ENCODE data around the gene PPID.
"Not testable (repeated sequence)": the region's sequence is repeated elsewhere in the genome, so short reads cannot be mapped to it uniquely, and the experiment has no call there.

Gene PPID

DNA sequence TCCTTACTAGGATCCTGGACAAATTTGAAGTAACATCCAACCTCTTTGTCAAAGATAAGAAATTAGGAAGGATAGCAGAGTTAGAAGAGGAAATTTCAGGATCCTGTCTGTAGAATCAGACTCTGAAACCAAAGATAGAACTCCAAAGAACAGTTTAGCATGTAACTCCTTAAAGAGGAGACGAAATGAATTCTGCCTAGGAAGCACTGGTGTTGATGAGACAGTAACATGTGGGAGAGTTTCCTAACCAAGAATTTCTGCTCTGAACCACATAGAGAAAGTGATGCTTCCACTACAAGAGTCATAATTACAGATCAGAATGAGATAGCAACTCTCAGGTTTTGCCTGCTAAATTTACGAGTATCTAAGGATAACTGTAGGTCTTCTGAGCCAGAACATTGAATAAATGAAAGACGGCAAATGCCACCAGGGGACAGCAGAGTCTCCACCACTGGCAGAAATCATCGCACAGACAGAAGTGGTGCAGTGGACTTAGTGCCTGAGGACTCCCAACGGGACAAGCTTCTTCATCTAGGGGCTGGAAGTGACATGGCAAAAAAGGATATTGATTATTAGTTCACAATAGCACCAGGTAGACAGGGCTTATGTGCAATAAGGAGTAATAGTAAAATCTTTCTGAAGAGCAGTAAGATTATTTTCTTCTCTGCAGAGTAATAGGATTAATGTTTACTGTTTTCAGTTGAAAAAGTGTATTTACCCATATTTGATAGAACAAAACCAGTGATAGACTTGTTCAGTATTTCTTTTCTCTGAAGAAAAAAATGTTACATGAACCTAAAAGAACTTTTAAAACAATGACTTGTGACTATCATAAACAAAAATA lies 6.7 kb upstream of the PPID start:
- peak; percentile 30 for DNase-seq (ENCODE audit: low read depth)

DNA sequence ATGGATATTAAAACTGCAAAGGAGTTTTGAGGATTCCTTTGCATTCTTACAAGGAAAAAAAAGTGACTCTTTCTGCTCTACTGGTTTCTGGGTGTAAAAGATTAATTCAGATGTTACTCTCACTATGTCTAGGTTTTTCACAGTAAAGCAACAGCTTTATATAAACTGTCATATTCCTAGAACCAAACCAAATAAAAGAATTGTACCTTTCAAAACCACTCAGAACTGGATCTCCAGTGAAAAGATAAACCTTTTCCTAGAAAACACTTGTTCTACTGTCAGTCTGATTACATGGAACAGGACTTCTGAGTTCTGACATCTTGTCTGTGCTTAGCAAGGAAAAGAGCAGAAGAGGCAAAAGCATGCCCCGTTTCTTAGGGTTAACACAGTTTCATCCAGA lies 5.0 kb upstream of the PPID start:
- DNase-seq (ENCODE audit: low read depth) = no peak

DNA sequence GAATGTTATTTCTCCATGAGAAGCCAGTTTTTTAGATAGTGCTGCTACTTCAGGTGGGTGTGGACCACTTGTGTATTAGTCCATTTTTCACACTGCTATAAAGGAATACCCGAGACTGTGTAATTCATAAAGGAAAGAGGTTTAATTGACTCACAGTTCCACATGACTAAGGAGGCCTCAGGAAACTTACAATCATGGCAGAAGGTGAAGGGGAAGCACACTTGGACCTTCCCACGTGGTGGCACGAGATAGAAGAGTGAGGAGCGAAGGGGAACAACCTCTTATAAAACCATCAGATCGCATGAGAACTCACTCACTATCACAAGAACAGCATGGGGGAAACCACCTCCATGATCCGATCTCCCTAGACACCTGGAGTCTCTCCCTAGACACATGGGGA lies 3.4 kb upstream of the PPID start:
- DNase-seq (ENCODE audit: low read depth) = no peak

DNA sequence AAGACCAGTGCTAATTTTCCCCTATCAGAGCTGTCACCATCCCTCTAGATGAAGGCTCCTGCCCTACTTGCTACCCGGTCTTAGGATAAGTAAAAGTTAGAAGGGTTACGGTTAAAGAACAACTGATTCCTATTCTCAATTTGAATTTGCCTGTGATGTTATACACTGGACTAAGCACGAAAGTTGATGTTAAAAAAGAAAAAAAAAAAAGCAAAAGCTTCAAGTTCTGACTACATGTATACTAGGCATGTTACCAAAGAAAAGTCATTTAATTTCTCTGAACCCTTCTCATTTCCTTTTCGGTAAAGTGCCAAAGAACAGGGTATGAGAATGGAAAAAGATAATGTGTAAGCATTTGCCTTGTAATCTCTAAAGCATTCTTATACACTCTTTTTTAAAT lies 1.4 kb upstream of the PPID start:
- DNase-seq (ENCODE audit: low read depth) = no peak

DNA sequence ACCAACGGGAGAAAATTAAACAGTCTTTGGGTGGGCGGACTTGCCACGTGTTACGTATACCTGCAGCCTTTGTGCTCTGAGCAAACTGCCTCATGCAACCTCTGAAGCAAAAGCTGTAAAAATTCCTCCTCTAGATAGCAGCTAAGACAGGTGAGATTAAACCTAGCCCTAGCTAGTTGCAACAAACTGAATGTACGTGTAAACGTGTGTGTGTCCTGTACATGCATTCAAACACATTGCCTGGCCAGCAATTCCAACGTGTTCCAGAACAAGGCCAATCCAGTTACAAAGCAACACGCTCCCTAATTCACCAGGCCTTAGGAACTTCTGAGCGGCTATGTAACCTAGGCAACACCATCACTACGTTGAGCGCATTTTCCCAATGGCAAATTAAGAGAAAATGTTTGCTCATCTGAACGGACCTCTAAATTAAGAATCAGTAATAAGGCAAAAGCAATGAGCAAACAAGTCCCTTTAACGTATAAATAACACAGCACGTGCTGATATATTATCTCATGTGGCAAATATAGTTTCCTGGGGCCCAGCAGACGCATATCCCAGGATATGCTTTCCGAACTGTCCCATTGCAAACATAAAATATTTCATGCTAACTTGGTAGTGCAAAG lies 792 bp downstream of the PPID start:
- DNase-seq (ENCODE audit: low read depth) = no peak

DNA sequence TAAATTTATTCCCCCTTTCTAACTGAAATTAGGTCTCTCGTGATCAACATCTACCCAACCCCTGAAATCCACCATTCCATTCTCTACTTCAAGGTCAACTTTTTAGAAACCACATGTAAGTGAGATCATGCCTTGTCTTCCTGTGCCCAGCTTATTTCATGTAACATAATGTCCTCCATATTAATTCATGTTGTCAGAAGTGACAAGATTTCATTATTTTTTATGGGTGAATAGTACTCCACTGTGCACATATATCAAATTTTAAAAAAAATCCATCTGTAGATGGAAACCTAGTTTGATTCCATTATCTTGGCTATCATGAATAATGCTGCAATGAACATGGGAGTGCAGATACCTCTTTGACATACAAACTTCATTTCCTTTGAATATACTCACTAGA lies 1.5 kb downstream of the PPID start:
- DNase-seq (ENCODE audit: low read depth) = no peak

DNA sequence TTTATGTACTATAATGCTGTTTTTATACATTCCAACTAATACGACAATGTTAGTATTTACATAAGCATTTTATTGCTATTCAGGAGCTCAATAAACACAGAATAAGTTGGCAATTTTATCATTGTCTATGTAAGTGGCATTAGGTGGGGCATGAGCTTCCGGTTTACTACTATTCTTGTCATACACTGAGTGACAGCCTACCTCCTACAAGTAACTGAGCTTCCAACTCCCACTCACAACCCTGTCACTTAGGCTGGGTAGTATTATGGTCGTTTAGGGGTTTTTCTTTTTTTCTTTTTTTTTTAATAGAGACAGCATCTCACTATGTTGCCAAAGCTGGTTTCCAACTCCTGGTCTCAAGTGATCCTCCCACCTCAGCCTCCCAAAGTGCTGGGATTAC lies 7.4 kb downstream of the PPID start:
- DNase-seq (ENCODE audit: low read depth) = no peak

DNA sequence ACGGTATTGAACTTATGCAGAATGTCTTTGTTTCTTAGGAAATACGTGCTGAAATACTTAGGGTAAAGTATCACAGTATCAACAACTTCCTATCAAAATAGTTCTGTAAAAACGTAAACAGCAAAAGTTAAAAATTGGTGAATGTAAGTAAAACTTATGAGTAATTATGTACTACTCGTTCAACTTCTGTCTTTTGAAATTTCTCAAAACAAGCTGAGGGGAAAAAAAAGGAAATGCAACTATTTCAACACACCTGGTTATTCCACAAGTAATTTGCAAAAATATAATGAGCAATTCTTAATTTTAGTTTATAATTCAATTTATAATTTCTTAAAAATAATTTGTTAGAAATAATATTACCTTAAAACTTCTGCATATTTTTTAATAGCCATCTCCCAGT lies 8.3 kb downstream of the PPID start:
- DNase-seq (ENCODE audit: low read depth) = no peak

DNA sequence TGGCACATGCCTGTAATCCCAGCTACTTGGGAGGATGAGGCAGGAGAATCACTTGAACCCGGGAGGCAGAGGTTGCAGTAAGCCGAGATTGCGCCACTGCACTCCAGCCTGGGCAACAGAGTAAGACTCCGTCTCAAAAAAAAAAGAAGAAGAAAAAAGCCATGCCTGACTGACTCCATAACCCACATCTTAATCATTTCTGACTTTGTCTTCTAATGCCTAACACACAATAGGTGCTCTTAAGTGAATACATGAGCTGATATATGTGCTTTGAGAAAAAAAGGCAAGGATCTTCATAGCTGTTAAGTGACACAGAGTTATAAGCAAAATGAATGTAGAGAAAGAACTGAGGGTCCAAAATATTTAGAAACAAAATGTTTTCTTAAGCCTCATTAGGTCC lies 10.6 kb downstream of the PPID start:
- DNase-seq (ENCODE audit: low read depth) = not testable (repeated sequence)

DNA sequence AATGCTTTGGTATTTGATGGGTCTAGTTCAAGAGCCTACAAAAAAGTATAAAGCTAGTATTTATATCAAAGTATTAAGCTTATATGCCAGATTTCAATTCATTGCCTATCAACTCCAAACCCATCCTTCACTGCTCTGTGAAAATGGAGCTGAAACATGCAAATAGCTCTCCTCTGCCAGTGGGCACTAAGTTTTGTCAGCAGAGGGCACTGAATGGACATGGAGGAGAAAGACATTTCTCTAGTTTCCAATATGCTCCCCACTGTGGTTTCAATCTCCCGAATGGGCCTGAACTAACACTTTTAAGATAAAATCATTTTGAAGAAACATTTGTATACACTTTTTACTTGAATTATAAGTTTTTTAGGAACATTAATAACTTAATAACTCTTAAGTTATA lies 12.4 kb downstream of the PPID start:
- DNase-seq (ENCODE audit: low read depth) = no peak

DNA sequence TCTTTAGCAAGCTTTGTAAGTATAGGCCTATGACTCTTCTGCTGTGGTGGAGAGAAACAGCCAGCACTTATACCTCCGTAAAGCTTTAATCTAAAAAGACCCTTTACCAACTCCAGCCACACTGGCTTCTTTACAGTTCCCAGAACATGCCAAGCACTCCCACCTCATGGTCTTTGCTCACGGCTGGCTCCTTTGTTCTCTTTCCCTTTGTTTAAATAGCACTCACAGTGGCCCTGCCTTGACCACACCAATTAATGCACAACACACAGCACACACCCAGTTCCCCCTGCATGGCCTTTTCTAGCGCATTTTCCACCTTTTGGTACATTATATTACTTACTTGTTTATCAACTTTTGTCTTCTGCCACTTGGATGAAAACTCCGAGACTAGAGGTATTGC lies 18.9 kb downstream of the PPID start:
- no peak for DNase-seq (ENCODE audit: low read depth)

DNA sequence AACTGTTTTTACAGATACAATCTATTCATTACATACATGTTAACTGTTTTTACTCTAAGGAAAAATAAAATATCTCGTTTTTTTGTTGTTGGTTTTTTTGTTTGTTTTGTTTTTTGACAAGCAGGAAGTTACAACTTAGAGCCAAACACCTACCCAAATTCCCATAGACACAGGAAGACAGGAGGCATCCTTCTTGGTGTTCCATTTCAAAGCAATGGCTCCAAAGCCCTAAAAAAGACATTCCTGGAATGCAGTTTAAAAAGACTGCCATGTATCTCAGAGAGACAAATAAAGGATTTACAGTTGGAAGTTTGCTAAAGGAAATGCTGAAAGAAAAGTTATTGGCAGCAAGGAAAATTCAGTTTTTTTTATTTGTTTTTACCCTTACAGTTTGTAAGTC lies 34.4 kb downstream of the PPID start:
- DNase-seq (ENCODE audit: low read depth) = no peak

DNA sequence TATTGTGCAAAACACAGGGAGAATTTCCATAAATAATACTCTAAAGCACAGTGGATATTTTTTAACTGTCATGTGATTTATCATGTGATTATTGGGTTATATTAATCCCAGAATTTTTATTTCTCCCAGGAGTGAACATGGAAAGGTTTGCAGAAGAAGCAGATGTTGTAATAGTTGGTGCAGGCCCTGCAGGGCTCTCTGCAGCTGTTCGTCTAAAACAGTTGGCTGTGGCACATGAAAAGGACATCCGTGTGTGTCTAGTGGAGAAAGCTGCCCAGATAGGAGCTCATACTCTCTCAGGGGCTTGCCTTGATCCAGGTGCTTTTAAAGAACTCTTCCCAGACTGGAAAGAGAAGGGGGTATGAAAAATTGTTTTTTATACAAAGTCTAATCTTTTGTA lies 41.1 kb downstream of the PPID start:
- DNase-seq (ENCODE audit: low read depth) = no peak

DNA sequence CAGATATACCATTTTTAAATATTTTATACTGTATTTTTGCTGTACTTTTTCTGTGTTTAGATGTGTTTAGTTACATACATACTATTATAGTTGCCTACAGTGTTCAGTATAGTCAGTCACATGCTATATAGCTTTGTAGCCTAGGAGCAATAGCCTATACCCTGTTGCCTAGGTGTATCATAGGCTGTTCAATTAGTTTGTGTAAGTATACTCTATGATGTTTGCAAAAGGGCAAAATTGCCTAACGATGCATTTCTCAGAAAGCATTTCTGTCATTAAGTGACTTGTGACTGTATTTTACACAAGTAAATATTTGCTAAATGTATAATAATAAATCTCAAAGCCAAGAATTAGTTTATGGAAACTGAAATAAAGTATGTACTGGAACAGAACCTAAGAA lies 41.6 kb downstream of the PPID start:
- no peak for DNase-seq (ENCODE audit: low read depth)

DNA sequence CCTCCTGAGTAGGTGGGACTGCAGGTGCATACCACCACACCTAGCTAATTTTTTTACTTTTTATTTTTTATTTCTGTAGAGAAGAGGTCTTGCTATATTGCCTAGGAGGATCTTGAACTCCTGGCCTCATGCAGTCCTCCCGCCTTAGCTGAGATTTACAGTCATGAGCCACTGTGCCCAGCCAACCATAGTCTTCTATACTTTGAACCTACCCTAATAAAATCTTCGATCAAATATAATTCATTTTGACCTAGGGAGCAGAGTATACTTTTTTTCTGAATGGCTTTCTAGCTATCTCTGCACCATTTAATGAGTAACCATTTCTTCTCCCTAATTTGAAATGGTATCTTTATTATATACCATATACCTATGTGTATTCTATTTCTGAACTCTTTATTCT lies 44.4 kb downstream of the PPID start:
- DNase-seq (ENCODE audit: low read depth) = no peak

DNA sequence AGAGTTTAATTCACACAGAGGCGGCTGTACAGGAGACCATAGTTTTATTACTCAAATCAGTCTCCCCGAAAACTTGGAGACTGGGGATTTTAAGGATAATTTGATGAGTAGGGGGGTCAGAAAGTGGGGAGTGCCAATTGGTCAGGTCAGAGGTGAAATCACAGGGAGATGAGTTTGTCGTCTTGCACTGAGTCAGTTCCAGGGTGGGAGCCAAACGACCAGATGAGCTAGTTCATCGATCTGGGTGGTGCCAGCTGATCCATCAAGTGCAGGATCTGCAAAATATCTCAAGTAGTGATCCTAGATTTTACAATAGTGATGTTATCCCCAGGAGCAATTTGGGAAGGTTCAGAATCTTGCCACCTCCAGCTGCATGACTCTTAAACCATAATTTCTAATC lies 47.1 kb downstream of the PPID start:
- DNase-seq (ENCODE audit: low read depth) = no peak

DNA sequence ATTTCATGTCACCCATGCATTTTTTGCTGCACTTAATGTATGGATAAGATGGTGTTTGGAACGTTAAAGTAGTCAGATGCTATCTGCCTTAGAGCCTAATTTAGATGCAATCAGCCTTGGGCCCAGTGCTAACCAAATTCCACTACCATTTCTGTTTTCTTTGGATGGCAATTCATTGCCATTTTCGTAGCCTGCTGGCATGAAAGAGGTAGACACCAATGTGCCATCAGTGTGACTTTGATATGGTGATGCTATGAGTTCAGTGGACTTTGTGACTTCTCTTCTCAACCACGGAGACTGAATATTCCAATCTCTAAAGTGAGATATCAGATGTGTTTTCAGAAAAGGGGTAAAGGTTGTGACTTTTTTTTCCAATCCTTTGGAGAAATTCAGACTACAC lies 49.6 kb downstream of the PPID start:
- no peak for DNase-seq (ENCODE audit: low read depth)

DNA sequence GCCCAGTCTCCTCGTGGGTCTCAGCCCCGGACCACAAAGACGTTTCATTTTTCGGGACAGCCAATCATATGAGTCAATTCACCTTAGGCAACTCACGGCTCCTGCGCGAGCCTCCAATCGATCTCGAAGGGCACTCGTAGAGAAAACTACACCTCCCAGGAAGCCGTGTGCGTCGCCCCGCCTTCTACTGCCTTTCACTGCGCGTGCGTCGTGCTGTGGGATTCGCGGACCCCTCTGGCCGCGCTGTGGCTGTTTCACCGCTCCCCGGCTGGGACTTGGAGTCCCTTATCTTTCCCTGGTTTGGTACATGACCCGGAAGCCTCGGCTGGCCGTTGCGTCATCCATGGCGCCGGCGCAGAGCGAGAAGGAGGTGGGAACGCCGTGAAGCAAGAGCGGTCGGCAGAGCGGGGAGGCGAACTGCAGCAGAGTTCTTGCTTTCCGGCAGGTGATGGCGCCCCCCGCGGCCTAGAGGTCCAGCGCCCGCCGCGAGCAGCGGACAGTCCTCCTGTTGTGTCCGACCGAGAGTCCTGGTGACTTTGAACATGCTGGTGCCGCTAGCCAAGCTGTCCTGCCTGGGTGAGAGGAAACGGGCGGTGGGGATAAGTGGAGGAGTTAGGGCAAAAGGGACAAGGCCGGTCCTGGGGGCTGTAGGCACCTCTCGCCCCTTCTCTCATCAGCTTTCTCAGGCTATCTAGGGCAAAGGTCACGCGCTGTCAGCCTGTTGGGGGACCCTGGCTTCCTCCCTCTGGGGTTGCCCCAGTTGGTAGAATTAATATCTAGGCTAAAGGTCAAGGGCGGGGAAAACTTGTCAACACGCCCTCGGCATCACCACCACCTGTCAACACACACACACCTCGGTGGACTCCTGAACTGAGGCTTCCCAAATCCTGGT lies 51.0 kb downstream of the PPID start, which contains the start of gene ETFDH:
TSS of gene ETFDH (plus strand) at position 382 of the 892 bp plus-strand sequence. CDS start at position 543, 161 bp downstream.
- DNase-seq (ENCODE audit: low read depth) = peak; percentile 98

DNA sequence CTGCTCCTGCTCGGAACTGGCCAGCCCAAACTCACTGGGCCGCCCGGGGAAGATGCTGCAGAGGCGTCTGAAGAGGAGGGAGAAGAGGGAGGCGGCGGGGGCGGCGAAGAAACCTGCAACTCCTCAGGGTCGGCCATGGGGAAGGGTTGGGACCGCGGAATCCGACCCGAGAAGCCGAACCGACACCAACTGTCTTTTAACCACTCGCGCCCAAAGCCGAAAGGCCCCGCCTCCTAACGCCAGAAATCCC lies 51.6 kb downstream of the PPID start, which contains the start of gene C4orf46:
TSS of gene C4orf46 (minus strand) at position 223 of the 250 bp plus-strand sequence. CDS start at position 137, 86 bp downstream.
- no peak for DNase-seq (ENCODE audit: low read depth)

DNA sequence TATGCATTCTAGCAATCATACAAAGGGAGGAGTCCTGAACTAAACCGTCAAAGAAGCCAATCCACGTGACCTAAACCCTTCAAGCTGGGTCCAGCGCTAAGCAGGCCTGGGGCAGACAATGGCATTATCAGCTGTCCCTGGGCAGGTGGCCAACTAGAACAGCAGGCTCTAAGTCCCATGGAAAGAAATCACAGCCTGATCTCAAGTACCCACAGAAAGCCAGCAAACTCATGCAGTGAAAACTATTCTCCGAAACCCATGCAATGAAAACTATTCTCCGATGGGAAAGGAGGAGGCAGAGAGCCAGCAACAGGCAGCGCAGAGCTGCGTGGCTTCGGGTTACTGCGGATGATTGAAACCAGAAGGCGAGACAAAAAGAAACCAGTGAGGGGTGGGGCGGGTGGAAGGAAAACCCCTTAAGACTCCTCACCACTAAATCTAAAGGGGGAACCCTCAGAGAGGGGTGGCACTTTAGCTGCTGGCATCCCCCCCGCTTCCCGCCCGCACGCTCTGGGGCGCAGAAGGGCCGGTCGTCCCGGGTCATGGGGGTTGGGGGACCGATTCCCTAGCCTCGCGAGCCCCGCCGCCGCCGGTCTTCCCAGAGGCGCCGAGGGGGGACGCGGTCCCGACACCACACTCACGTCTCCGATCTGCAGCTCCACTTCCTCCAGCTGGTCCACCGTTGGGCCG lies 52.1 kb downstream of the PPID start:
- peak; percentile 8 for DNase-seq (ENCODE audit: low read depth)

DNA sequence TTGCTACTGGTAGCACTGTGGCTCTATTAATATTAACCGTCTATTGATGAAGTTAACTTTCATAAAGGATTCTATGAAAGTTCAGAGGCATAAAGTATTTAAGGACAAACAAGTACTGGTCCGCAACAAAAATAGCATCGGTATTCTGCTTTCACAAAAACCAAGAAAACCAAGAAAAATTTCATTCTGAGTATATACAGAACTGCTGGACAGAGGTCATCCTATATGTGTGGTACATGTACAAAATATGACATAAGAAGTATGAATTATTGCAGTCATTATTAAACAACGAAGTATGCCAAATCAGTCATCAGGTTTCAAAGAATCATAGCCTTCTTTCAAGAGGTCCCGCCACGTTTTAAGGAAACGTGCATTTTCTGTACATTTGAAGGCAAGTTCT lies 53.9 kb downstream of the PPID start:
- DNase-seq (ENCODE audit: low read depth) = no peak

DNA sequence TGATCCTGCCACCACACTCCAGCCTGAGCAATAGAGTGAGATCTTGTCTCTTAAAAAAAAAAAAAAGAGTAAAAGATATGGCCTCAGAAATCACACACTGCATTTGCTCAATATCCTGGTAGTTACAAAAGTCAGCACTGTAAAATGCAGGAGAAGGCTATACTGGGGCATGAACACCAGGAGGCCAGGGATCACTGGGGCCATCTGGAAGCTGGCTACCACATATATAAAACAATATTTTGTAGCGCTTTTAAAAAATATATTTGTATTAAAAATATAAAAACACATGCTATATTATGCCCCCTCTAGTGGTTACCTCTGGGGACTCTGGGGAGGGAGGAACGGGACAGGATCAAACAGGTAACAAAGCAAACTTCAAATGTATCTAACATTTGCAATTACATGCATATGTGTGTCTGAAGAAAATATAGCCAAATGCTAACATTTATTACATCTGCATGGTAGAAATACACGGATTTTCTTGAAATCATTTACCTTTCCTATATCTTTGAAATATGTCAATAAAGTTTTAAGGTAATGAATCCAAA lies 55.5 kb downstream of the PPID start:
- DNase-seq (ENCODE audit: low read depth) = no peak

All from stimulated activated CD8-positive, alpha-beta memory T cell treated with anti-CD3 and anti-CD28 coated beads, Interleukin-12 subunit alpha, Interleukin-12 subunit beta, amount 100 ng/mL, for 1 hour (primary cell).